BE2C (cell line): ENCODE measurements around the gene PPP2R5B.

ENCODE experiments used
- DNase-seq: peaks from one replicate; pipeline ENCODE4 v3.0.0-alpha.2; 2020
- H3K27me3 ChIP-seq: fragments of 250-450 bp; sonication (Bioruptor Pico); 2 replicates; pipeline ENCODE4 v1.5.1; 2020; ENCODE audit warnings: mild to moderate bottlenecking
- H3K36me3 ChIP-seq: fragments of 250-450 bp; sonication (Bioruptor Pico); 2 replicates; pipeline ENCODE4 v1.5.1; 2020; ENCODE audit warnings: mild to moderate bottlenecking
- H3K4me1 ChIP-seq: fragments of 250-450 bp; sonication (Bioruptor Pico); 2 replicates; pipeline ENCODE4 v1.5.1; 2020
- H3K4me3 ChIP-seq: 2 replicates; pipeline ENCODE4 v1.5.1; 2011; ENCODE audit warnings: low read depth, low read length
- H3K9me3 ChIP-seq: fragments of 250-450 bp; sonication (Bioruptor Pico); 2 replicates; pipeline ENCODE4 v1.5.1; 2020
- CTCF ChIP-seq: IDR thresholded peaks from 2 replicates; pipeline ENCODE4 v1.5.1; 2012; ENCODE audit warnings: mild to moderate bottlenecking, low read depth, low read length

Gene PPP2R5B

GRCh38 chr11:64911142-64911541 is 13.3 kb upstream of the PPP2R5B start:
- TF ChIP-seq CTCF = no peak
- Histone ChIP-seq H3K36me3 (no peaks in the 10 kb centered on the region), H3K4me1 (no peaks in the 10 kb centered on the region), H3K27me3 (no peaks in the 10 kb centered on the region), H3K9me3 (no peaks in the 10 kb centered on the region), H3K4me3 (no peak overlapping the region)
- DNase-seq = no peak

DNA sequence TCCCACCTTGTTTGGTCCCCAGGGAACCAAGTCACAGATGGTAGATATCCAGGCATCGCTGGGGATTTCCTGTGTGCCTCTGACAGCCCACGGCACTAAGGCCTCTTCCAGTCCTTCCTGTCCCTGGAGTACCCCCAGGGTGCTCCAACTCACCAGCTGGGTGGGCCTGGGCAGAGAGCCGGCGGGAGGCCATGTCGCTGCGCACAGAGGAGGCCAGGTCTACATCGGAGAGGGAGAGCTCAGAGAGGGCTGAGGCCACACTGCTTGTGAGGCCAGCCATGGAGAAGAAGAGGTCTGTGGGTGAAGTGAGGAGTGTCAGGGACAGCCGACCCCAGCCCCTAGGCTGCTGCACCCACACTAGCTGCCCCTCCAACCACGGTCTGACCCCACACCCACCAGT is 12.8 kb upstream of the PPP2R5B start:
- no peak overlapping the region for H3K4me3 ChIP-seq
- H3K27me3 ChIP-seq = no peaks in the 10 kb centered on the region
- DNase-seq = no peak
- H3K4me1 ChIP-seq = no peaks in the 10 kb centered on the region
- no peak for TF ChIP-seq CTCF
- H3K9me3 ChIP-seq = no peaks in the 10 kb centered on the region
- no peaks in the 10 kb centered on the region for H3K36me3 ChIP-seq

DNA sequence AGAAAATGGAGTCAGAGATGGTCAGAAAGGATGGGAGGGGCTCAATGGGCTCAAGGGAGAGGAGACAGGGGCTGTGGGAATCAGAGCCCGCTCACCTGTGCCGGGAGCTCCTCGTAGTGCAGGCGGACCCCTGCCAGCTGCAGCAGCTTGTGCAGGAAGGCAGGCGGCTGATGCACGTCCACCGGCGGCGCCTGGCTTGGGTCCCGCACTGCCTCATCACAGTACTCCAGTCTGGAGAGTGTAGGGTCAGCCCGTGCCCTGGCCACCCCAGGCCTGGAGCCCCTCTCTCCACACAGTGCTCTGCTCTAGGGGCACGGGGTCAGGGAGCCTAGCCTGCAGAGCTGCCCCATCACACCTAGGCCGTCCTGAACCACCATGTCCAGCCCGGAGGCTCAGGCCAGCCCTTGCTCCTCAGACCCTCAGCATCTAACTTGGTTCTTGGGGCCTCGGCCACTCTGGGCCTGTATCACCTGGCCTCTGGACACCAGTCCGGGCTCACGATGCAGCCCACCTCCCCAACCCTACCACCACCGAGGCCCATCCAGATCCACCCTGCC is 11.2 kb upstream of the PPP2R5B start:
- no peak overlapping the region for H3K4me3 ChIP-seq
- H3K36me3 ChIP-seq = no peaks in the 10 kb centered on the region

DNA sequence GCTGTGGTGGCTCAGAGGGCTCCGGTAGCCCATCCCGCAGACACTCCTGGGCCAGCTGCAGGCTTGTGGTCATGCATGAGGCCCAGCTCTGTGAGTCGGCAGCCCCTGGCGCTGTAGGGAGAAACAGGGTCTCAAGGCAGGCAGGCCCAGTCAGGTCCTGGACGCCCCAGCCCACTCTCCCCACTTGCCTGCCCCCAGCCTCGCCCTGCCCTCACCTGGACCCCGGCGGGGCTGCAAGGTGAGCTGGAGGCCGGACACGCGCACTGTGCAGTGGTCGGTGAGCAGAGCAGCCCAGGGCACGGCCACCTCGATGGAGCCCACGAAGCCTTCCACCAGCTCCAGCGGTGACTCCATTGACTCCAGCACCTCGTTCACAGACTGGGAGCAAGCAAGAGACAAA is 10.4 kb upstream of the PPP2R5B start:
- H3K4me3 ChIP-seq = no peak overlapping the region
- H3K27me3 ChIP-seq = no peaks in the 10 kb centered on the region
- no peaks in the 10 kb centered on the region for H3K36me3 ChIP-seq
- no peaks in the 10 kb centered on the region for H3K9me3 ChIP-seq
- DNase-seq = no peak
- no peak for TF ChIP-seq CTCF
- no peaks in the 10 kb centered on the region for H3K4me1 ChIP-seq

More for the DNA sequence above, 11.2 kb upstream of the PPP2R5B start:
- Histone ChIP-seq H3K9me3 (no peaks in the 10 kb centered on the region), H3K4me1 (no peaks in the 10 kb centered on the region), H3K27me3 (no peaks in the 10 kb centered on the region)
- DNase-seq = no peak
- TF ChIP-seq CTCF = no peak

DNA sequence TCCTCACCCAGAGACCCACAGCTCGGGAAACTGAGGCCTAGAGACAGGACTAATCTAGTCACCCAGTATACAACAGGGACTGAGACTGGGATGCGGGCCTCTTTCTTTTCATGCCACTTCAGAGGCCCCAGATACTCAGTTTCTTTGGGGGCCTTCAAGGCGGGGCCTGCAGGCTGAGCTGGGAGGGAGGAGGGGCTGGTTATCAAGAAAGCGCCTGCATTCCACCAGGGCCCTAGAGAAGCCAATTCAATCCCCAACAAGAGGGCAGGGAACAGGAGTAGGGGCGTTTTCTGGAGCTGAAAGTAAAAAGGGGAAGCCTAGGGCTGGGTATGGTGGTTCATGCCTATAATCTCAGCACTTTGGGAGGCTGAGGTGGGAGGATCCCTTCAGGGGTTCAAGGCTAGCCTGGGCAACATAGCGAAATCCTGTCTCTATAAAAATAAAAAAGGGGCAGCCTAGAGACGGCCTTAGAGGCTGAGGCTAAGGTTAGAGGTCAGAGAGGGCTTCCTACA is 9.1 kb upstream of the PPP2R5B start:
- DNase-seq = no peak
- Histone ChIP-seq H3K4me1 (no peaks in the 10 kb centered on the region), H3K9me3 (no peaks in the 10 kb centered on the region), H3K36me3 (no peaks in the 10 kb centered on the region), H3K27me3 (no peaks in the 10 kb centered on the region), H3K4me3 (no peak overlapping the region)
- no peak for TF ChIP-seq CTCF

DNA sequence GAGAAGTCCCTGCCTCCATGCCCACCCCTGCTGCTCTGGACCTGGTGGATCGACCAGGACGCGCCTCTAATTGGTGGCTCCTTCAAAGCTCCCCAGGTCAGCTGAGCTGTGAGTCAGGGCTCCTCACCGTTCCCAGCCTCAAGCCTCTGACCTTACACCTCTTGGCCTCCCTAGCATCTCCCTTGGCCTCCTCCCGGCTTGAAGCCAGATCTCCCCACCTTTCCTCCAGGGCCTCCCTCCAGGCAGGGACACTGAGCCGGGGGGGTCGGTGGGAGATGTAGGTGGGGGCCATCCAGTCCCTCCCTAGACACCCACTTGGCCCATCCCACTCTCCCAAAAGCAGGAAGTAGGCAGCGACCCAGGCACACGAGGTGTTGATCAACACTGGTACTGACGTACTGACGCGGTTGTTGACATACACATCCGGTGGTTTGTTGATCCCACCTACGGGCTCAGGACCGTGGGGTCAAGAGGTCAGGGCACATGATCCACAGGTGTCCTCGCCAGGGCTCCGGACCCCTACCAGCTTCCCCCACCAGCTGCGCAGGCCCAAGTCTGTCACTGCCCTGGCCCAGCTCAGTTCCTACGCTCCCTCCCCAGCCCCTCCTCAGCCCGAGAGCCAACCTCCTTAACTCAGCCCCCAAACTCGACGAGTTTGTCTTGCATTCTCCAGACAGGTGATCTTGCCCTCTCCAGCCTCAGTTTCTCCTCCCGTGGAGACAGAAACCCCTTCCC is 8.3 kb upstream of the PPP2R5B start:
- Histone ChIP-seq H3K36me3 (no peaks in the 10 kb centered on the region), H3K4me3 (peak overlapping the region; percentile 65), H3K4me1 (no peaks in the 10 kb centered on the region), H3K9me3 (no peaks in the 10 kb centered on the region), H3K27me3 (no peaks in the 10 kb centered on the region)
- no peak for TF ChIP-seq CTCF
- DNase-seq = no peak
